SK-N-MC (cell line): Measurements from ENCODE around the gene ING5.

ENCODE experiments used
- DNase-seq: peaks from one replicate; pipeline ENCODE4 v3.0.0-alpha.2; 2011; ENCODE audit warnings: low read depth, low spot score
- H3K27ac ChIP-seq: fragments of 200-600 bp; sonication (generic); 2 replicates; pipeline ENCODE4 v1.5.1; 2016; ENCODE audit warnings: mixed run types
- H3K36me3 ChIP-seq: fragments of 200-600 bp; sonication (generic); 2 replicates; pipeline ENCODE4 v1.6.1; 2017; ENCODE audit warnings: antibody characterized with exemption, low read length, mixed read lengths; ENCODE audit not compliant: insufficient read depth
- H3K4me3 ChIP-seq: fragments of 200-600 bp; sonication (generic); 2 replicates; pipeline ENCODE4 v1.5.1; 2016
- H3K9ac ChIP-seq: fragments of 200-600 bp; sonication (generic); 2 replicates; pipeline ENCODE4 v1.8.0; 2017; ENCODE audit warnings: mixed run types, mixed read lengths; ENCODE audit not compliant: insufficient read length
- H3K9me3 ChIP-seq: fragments of 200-600 bp; sonication (generic); 2 replicates; pipeline ENCODE4 v1.6.1; 2017; ENCODE audit warnings: low read depth, mild to moderate bottlenecking, antibody characterized with exemption, low read length, moderate library complexity, mixed read lengths
- EZH2 ChIP-seq: fragments of 200-600 bp; sonication (generic); IDR thresholded peaks from one replicate; pipeline ENCODE4 v1.6.1; 2017; ENCODE audit warnings: antibody characterized with exemption
- FOXP2 ChIP-seq: optimal IDR thresholded peaks from 2 replicates; pipeline ENCODE3; 2011; ENCODE audit warnings: mild to moderate bottlenecking, moderate library complexity; ENCODE audit not compliant: insufficient read depth; ENCODE audit errors: extremely low read length, control extremely low read depth
- POLR2AphosphoS5 ChIP-seq: IDR thresholded peaks from 2 replicates; pipeline ENCODE4 v1.6.1; 2012; ENCODE audit warnings: mild to moderate bottlenecking, low read depth, low read length, borderline replicate concordance

The ING5 gene

GRCh38 chr2:241764275-241765241 lies 62.7 kb downstream of the ING5 start:
- H3K9ac ChIP-seq = no peak overlapping the region
- TF ChIP-seq POLR2AphosphoS5 (no peak), EZH2 (no peak), FOXP2 (no peak)
- H3K4me3 ChIP-seq = no peak overlapping the region
- peaks cover 7% of the 10 kb centered on the region; the same call in 1 of the 2 replicates for H3K36me3 ChIP-seq
- DNase-seq = no peak
- H3K9me3 ChIP-seq = no peaks in the 10 kb centered on the region
- no peak overlapping the region for H3K27ac ChIP-seq

- H3K36me3 ChIP-seq = no peaks in the 10 kb centered on the region
- no peak overlapping the region for H3K27ac ChIP-seq
- no peak overlapping the region for H3K4me3 ChIP-seq
- DNase-seq = no peak
- no peaks in the 10 kb centered on the region for H3K9me3 ChIP-seq
- H3K9ac ChIP-seq = no peak overlapping the region
- TF ChIP-seq POLR2AphosphoS5 (no peak), FOXP2 (no peak), EZH2 (no peak)
Observed at GRCh38 chr2:241767464-241768250, 65.8 kb downstream of the ING5 start.

GRCh38 chr2:241768251-241768711 lies 66.4 kb downstream of the ING5 start:
- TF ChIP-seq FOXP2 (no peak), POLR2AphosphoS5 (no peak), EZH2 (no peak)
- no peak overlapping the region for H3K27ac ChIP-seq
- H3K4me3 ChIP-seq = no peak overlapping the region
- no peak for DNase-seq
- H3K9me3 ChIP-seq = no peaks in the 10 kb centered on the region
- H3K36me3 ChIP-seq = no peaks in the 10 kb centered on the region
- H3K9ac ChIP-seq = no peak overlapping the region

GRCh38 chr2:241768850-241769249 lies 67.0 kb downstream of the ING5 start:
- no peak overlapping the region for H3K4me3 ChIP-seq
- no peak for TF ChIP-seq FOXP2
- no peak for TF ChIP-seq EZH2
- no peak for TF ChIP-seq POLR2AphosphoS5
- DNase-seq = no peak
- no peaks in the 10 kb centered on the region for H3K36me3 ChIP-seq
- H3K27ac ChIP-seq = no peak overlapping the region
- H3K9me3 ChIP-seq = no peaks in the 10 kb centered on the region
- no peak overlapping the region for H3K9ac ChIP-seq

- DNase-seq = no peak
- TF ChIP-seq EZH2 = no peak
- Histone ChIP-seq H3K9ac (no peak overlapping the region), H3K27ac (no peak overlapping the region), H3K36me3 (no peaks in the 10 kb centered on the region), H3K4me3 (no peak overlapping the region), H3K9me3 (no peaks in the 10 kb centered on the region)
Observed at GRCh38 chr2:241769819-241770184, 68.0 kb downstream of the ING5 start.

- DNase-seq = no peak
- no peaks in the 10 kb centered on the region for H3K9me3 ChIP-seq
- H3K9ac ChIP-seq = no peak overlapping the region
- H3K36me3 ChIP-seq = no peaks in the 10 kb centered on the region
- no peak overlapping the region for H3K4me3 ChIP-seq
- no peak for TF ChIP-seq EZH2
- no peak for TF ChIP-seq POLR2AphosphoS5
- no peak for TF ChIP-seq FOXP2
- no peak overlapping the region; the same call in 1 of the 2 replicates for H3K27ac ChIP-seq
Observed at GRCh38 chr2:241770185-241770935, 68.5 kb downstream of the ING5 start.

- DNase-seq = no peak
- Histone ChIP-seq H3K9ac (peak overlapping the region; percentile 62), H3K27ac (peak overlapping the region; percentile 92), H3K4me3 (no peak overlapping the region), H3K9me3 (no peaks in the 10 kb centered on the region), H3K36me3 (no peaks in the 10 kb centered on the region)
- TF ChIP-seq FOXP2 = no peak
Observed at GRCh38 chr2:241770936-241771285, 69.1 kb downstream of the ING5 start.

- TF ChIP-seq FOXP2 (no peak), EZH2 (no peak), POLR2AphosphoS5 (no peak; the same call in 1 of the 2 replicates)
- no peak overlapping the region; the same call in 1 of the 2 replicates for H3K4me3 ChIP-seq
- H3K9me3 ChIP-seq = no peaks in the 10 kb centered on the region
- no peaks in the 10 kb centered on the region for H3K36me3 ChIP-seq
- peak overlapping the region; percentile 62 for H3K9ac ChIP-seq
- H3K27ac ChIP-seq = peak overlapping the region; percentile 92
- DNase-seq = no peak
Observed at GRCh38 chr2:241771286-241772062, 69.6 kb downstream of the ING5 start.
